HK-2 (cell line): ENCODE measurements around the gene SLC4A5.

Source experiments
- DNase-seq: peaks from one replicate; pipeline ENCODE4 v3.0.0-alpha.2; 2018; ENCODE audit not compliant: unreplicated experiment

Gene SLC4A5

GRCh38 chr2:74343316-74343715 is at the start of gene SLC4A5:
Gene SLC4A5, minus strand, starts transcription at chr2:74343416. Its CDS starts 28,393 bp downstream, at chr2:74315023.
- no peak for DNase-seq

- DNase-seq: no peak
Observed at GRCh38 chr2:74392449-74392743, 49.2 kb upstream of the SLC4A5 start.

GRCh38 chr2:74391580-74392448 is 48.6 kb upstream of the SLC4A5 start:
- DNase-seq: peak; percentile 94

GRCh38 chr2:74391209-74391579 is 48.0 kb upstream of the SLC4A5 start:
- DNase-seq: no peak

- DNase-seq: no peak
Observed at GRCh38 chr2:74390606-74391005, 47.4 kb upstream of the SLC4A5 start.

GRCh38 chr2:74387346-74387745 is 44.1 kb upstream of the SLC4A5 start:
- no peak for DNase-seq

- no peak for DNase-seq
Observed at GRCh38 chr2:74385396-74385795, 42.2 kb upstream of the SLC4A5 start.

GRCh38 chr2:74384051-74384450 is 40.8 kb upstream of the SLC4A5 start:
- DNase-seq: no peak

GRCh38 chr2:74383254-74383653 is 40.0 kb upstream of the SLC4A5 start:
- DNase-seq: no peak

GRCh38 chr2:74381751-74382150 is 38.5 kb upstream of the SLC4A5 start:
- DNase-seq: no peak

GRCh38 chr2:74379851-74380789 is 36.9 kb upstream of the SLC4A5 start, which contains the start of gene DCTN1:
Gene DCTN1, minus strand, starts transcription at chr2:74380311. Its CDS starts 274 bp downstream, at chr2:74380037.
- DNase-seq: peak; percentile 48

GRCh38 chr2:74378007-74378406 is 34.8 kb upstream of the SLC4A5 start:
- DNase-seq: no peak

GRCh38 chr2:74375838-74376237 is 32.6 kb upstream of the SLC4A5 start:
- no peak for DNase-seq

- no peak for DNase-seq
Observed at GRCh38 chr2:74374509-74375205, 31.4 kb upstream of the SLC4A5 start.

- DNase-seq: no peak
Observed at GRCh38 chr2:74373985-74374384, 30.8 kb upstream of the SLC4A5 start.

- no peak for DNase-seq
Observed at GRCh38 chr2:74373221-74373676, 30.0 kb upstream of the SLC4A5 start.

GRCh38 chr2:74372674-74373073 is 29.5 kb upstream of the SLC4A5 start:
- no peak for DNase-seq

GRCh38 chr2:74371421-74371820 is 28.2 kb upstream of the SLC4A5 start:
- DNase-seq: no peak

GRCh38 chr2:74369976-74370375 is 26.8 kb upstream of the SLC4A5 start:
- no peak for DNase-seq

- DNase-seq: no peak
Observed at GRCh38 chr2:74368499-74368898, 25.3 kb upstream of the SLC4A5 start.

- DNase-seq: no peak
Observed at GRCh38 chr2:74367789-74368188, 24.6 kb upstream of the SLC4A5 start.

- no peak for DNase-seq
Observed at GRCh38 chr2:74366036-74366435, 22.8 kb upstream of the SLC4A5 start.
